Chondrocyte (in vitro differentiated cells): Measurements from ENCODE around the gene HAPLN2. TPM values are rescaled to one million over a fixed set of nuclear protein-coding genes. Genes with fewer than 3 reads are reported as not detected.

Source experiments
- DNase-seq: peaks from one replicate; pipeline ENCODE4 v3.0.0; 2021; ENCODE audit warnings: mixed read lengths, low spot score
- H3K27ac Mint-ChIP-seq: one replicate; pipeline ENCODE4 v1.8.0; 2021; ENCODE audit warnings: mild to moderate bottlenecking, moderate library complexity, mixed read lengths; ENCODE audit not compliant: unreplicated experiment
- H3K27me3 Mint-ChIP-seq: 2 replicates; pipeline ENCODE4 v1.8.0; 2021; ENCODE audit warnings: low read depth, mixed read lengths
- H3K36me3 Mint-ChIP-seq: 2 replicates; pipeline ENCODE4 v1.8.0; 2021; ENCODE audit warnings: low read depth, mixed read lengths
- H3K4me1 Mint-ChIP-seq: 2 replicates; pipeline ENCODE4 v1.8.0; 2021; ENCODE audit warnings: low read depth, mild to moderate bottlenecking, mixed read lengths
- H3K4me3 Mint-ChIP-seq: one replicate; pipeline ENCODE4 v1.8.0; 2021; ENCODE audit warnings: mild to moderate bottlenecking, moderate library complexity, mixed read lengths; ENCODE audit not compliant: unreplicated experiment
- H3K9me3 Mint-ChIP-seq: 2 replicates; pipeline ENCODE4 v1.8.0; 2021; ENCODE audit warnings: low read depth, mixed read lengths
- total RNA-seq: library from RNA; stranded (reverse); gene quantifications from 3 replicates; pipeline ENCODE4 v1.2.1, GENCODE V29; 2021
- TF ChIP-seq, protein P1 (sequence below): fragments of 200-600 bp; sonication (generic); IDR thresholded peaks from 2 replicates; pipeline ENCODE4 v1.5.0; 2021; ENCODE audit warnings: antibody characterized with exemption, mild to moderate bottlenecking, moderate library complexity

HAPLN2 gene
- total RNA-seq, 1 donor from 2014 or later: not detected

DNA sequence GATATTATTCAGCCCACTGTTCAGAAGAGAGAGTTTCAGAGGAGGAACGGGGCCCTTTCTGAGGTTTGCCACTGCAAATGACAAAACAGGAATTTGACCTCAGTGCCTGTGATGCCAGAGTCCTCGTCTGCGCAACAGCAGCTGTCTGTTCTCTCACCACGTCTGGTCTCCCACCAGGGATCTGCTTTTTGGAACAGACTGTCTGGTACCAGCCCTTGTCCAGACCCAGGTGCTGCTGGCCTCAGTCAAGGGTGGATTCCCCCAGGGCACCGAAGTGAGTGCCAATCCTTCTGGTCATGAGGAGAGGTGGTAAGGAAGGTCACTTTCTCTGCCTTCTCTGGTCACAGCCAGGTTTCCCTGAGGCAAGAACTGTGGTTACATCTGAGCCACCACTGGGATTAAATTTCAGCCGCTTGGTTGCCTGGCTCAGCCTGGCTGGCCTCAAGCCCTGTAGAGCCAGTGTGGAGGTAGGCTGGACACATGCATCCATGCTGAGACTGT, 20.4 kb downstream of the HAPLN2 start:
- H3K4me3 Mint-ChIP-seq: no peak overlapping the region
- peaks cover 2% of the 10 kb centered on the region for H3K36me3 Mint-ChIP-seq
- peaks cover 66% of the 10 kb centered on the region for H3K27me3 Mint-ChIP-seq
- TF ChIP-seq, protein P1, sequence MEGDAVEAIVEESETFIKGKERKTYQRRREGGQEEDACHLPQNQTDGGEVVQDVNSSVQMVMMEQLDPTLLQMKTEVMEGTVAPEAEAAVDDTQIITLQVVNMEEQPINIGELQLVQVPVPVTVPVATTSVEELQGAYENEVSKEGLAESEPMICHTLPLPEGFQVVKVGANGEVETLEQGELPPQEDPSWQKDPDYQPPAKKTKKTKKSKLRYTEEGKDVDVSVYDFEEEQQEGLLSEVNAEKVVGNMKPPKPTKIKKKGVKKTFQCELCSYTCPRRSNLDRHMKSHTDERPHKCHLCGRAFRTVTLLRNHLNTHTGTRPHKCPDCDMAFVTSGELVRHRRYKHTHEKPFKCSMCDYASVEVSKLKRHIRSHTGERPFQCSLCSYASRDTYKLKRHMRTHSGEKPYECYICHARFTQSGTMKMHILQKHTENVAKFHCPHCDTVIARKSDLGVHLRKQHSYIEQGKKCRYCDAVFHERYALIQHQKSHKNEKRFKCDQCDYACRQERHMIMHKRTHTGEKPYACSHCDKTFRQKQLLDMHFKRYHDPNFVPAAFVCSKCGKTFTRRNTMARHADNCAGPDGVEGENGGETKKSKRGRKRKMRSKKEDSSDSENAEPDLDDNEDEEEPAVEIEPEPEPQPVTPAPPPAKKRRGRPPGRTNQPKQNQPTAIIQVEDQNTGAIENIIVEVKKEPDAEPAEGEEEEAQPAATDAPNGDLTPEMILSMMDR: no peak
- no peak for DNase-seq
- no peak overlapping the region for H3K27ac Mint-ChIP-seq
- peaks cover 23% of the 10 kb centered on the region for H3K4me1 Mint-ChIP-seq
- H3K9me3 Mint-ChIP-seq: no peaks in the 10 kb centered on the region

DNA sequence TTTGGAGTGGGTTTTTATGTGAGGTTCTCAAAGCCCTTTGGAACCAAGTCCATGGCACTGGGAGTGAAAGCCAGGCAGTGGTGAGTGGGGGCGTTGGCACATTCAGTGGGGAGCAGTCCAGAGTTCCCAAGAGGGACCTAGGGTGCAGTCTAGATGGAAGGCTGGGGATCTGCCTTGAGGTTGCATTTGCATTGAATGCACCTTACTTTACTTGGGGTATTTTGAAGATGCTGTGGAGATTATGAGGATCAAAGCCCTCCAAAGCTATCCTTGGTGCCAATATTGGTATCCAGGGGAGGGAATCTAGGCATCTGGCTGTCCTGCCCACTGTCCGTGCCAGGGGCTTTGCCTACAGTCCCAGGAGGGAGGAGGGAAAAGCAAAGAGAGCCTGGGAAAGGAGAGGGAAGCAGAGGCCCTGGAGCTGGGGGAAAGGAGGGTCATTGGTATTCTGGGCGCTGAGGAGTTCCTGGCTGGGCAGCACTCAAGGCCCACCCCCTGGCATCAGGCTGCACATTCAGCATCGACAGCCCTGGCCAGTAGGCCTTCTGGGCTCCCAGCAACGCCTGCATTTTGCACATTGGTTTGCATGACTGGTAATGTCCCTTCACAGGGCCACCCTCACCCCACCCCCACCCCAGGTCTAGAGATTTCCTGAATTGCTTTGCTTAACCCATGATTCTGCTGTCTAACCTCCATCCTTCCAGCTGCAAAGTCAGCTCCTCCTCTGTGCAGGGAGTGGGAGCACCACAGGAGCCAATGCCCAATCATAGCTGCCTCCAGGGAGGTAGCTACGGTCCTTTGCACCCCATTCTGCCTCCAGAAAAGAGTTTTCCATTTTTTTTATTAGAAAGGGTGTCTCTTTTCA, 21.9 kb downstream of the HAPLN2 start:
- TF ChIP-seq, protein P1: no peak
- no peaks in the 10 kb centered on the region for H3K9me3 Mint-ChIP-seq
- no peak for DNase-seq
- peak overlapping the region; percentile 60 for H3K4me3 Mint-ChIP-seq
- H3K27ac Mint-ChIP-seq: no peak overlapping the region
- peaks cover 71% of the 10 kb centered on the region for H3K27me3 Mint-ChIP-seq
- H3K36me3 Mint-ChIP-seq: peaks cover 2% of the 10 kb centered on the region
- H3K4me1 Mint-ChIP-seq: peaks cover 23% of the 10 kb centered on the region

DNA sequence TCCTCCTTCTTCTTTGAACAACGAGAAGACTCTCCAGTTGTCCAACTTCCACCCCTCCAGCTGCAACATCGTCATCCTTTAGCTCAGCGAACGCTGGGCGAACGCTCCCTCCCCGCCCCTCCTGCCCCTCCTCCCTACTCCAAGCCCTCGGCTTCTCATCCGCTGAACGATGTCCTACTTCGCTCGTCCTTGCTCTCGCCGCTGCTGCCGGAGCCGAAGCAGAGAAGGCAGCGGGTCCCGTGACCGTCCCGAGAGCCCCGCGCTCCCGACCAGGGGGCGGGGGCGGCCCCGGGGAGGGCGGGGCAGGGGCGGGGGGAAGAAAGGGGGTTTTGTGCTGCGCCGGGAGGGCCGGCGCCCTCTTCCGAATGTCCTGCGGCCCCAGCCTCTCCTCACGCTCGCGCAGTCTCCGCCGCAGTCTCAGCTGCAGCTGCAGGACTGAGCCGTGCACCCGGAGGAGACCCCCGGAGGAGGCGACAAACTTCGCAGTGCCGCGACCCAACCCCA, 22.6 kb downstream of the HAPLN2 start, which contains the start of gene BCAN:
Gene BCAN, plus strand, starts transcription at position 357 of the 504 bp plus-strand sequence. CDS start 3,938 bp downstream, outside the sequence.
- peaks cover 68% of the 10 kb centered on the region for H3K27me3 Mint-ChIP-seq
- H3K9me3 Mint-ChIP-seq: no peaks in the 10 kb centered on the region
- peak within 1 kb of the TSS; percentile 65 for H3K4me3 Mint-ChIP-seq
- no peak within 1 kb of the TSS for H3K27ac Mint-ChIP-seq
- DNase-seq: no peak
- H3K4me1 Mint-ChIP-seq: peaks cover 23% of the 10 kb centered on the region
- H3K36me3 Mint-ChIP-seq: peaks cover 2% of the 10 kb centered on the region
- TF ChIP-seq, protein P1: no peak

DNA sequence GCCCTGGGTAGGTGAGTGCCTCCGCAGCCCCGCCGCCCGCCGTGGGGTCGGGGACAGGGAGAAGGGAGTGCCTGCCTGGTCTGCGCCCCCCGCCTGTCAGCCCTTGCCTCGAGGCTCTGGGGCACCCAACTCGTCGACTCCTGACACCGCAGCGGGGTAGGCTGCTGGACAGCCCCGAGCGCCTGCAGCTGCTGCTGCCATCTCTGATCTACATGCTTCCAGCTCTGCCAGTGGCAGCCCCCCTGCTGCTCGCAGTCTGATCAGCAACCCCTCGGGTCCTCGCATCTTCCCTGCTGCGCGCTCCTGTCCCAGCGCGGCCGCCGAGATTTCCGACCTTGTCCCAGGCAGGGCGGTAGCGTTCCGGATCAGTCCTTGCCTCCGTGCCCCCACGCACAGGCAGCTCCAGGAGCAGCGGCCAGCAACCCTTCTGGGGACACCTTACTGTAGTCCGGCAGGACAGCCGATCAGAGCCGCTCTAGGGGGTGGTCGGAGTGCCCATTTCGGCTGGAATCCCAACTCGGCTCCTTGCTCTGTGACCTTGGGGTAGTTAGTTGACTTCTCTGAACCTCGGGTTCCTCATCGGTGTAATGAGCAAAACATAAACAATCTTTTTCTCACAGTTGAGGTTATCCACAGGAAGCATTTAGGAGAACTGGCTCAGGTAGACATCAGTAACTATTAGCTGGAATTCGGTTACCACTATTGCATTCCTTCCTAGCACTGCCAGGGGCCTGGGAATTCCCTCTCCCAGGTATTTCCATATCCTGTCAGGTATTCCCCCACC, 23.2 kb downstream of the HAPLN2 start:
- Mint-ChIP-seq H3K36me3 (peaks cover 2% of the 10 kb centered on the region), H3K27ac (no peak overlapping the region), H3K4me3 (peak overlapping the region; percentile 65), H3K9me3 (no peaks in the 10 kb centered on the region), H3K27me3 (peaks cover 70% of the 10 kb centered on the region), H3K4me1 (peaks cover 23% of the 10 kb centered on the region)
- TF ChIP-seq, protein P1: no peak
- no peak for DNase-seq
